Posterior cingulate gyrus (tissue), 11 donors: ENCODE results near the gene XPR1.

Source experiments
- DNase-seq, 10 donors: peaks; one replicate each; pipeline versions ENCODE4 v3.0.0 to v3.0.0-alpha.2; 2020 to 2021; ENCODE audit warnings: mixed read lengths in 3 of 10
- intact Hi-C: fragments of 100-400 bp; cut with DNase I; formaldehyde crosslinking; loops from one replicate; pipeline ENCODE4 v1.15.1; 2023

Gene XPR1

DNA sequence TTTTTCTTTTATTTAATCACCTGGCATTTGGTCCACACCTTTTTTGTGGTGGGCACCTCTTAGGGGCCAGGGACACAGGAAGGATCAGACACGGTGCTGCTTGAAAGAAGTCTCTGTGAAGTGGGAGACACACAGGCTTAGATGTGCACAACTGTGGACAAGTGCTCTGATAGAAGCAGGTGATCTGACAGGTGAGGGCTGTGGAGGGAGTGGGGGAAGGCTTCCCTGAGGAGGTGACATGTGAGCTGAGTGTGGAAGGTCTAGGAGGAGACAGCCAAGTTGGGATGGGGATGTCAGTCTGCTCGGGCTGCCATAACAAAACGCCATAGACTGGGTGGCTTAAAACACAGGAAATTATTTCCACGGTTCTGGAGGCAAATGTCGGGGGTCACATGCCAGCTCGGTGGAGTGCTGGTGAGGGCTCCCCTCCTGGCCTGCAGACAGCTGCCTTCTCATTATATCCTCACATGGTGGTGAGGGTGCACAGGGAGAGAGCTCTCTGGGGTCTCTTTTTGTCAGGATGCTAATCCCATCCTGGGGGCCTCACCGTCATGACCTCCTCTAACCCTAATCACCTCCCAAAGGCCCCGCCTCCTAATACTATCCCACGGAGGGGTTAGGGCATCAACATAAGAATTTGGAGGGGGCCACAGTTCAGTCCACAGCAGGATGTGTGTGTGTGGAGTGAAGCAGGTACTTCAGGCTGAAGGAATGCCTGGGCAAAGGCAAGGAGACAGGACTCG, 275.7 kb downstream of the XPR1 start:
- intact Hi-C loops: no loop called here
- DNase-seq: no peak

- no peak for DNase-seq
- intact Hi-C loops: no loop called here
Observed at GRCh38 chr1:180908074-180908765, 276.4 kb downstream of the XPR1 start.

- intact Hi-C loops: no loop called here
- no peak for DNase-seq
Observed at GRCh38 chr1:180909005-180909414, 277.2 kb downstream of the XPR1 start.

- no peak for DNase-seq
- intact Hi-C loops: no loop called here
Observed at GRCh38 chr1:180909462-180909976, 277.7 kb downstream of the XPR1 start.

- intact Hi-C loops: no loop called here
- peak in 2 of 10 donors; percentile 75 for DNase-seq
Observed at GRCh38 chr1:180911640-180912191, 279.9 kb downstream of the XPR1 start.

DNA sequence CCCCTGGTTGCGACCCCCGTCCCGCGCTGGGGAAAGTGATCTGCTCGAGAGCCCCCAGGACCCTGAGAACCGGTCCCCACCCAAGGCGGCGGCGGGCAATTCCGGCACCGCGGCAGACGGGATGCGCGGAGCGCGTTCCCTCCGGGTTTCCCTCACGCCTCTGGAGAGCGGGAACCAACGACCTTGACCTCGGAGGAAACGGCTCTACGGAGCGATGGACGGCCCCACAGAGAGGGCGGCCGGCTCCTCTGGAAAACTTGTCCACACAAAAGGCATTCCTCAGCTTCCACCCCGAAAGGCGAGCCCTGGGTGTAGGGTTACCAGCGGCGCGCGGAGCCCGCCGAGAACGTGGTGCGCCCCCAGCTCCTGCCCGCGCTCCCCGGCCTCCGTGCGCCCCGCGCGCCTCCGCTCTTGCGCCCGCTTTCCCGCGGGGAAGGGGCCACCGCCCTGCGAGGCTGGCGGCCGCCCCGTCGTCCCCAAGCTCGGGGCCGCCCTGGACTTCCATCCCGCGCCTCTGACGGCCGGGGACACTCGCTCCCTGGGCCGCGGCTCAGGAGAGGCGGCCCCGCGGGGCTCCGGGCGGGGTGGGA, 280.5 kb downstream of the XPR1 start:
- peak in 4 of 10 donors; percentile 24 to 87 (median 64) for DNase-seq
- intact Hi-C loops: no loop called here

DNA sequence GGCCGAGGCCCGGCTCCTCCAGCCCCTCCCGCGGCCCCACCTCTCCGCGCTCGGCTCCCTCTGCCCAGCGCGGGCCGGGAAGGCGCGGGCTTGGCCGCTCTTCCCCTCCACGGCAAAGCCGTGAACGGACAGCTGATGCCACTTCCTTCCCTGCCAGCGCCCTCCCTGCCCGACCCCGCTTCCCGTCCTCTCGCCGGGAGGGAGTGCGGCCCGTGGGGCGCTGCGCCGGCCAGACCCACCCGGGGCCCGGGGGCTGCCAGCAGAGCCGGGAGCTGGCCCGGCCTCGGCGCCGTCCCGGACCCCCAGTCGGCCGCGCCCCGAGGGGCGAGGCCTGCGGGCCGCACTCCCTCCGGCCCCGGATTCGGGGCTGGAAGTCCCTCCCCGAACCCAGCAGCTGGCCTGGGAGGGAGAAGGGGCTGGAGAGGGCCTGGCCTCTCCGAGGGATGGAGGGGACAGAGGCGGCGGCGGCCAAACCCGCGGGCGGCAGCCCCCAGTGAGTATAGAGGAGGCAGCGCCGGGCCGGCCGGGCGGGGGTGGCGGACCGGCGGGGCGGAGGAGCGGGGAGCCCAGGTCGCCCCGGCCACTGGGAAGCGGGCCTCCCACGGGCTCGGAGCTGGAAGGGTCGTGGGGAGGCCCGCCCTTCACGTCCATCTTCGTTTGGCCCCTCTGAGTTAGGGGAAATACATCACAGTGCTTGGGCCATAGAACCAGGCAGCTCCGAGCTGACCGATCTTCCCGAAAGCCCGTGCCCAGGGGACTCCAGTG, 281.2 kb downstream of the XPR1 start, which contains the start of gene KIAA1614:
Gene KIAA1614, plus strand, starts transcription at position 97 of the 765 bp plus-strand sequence. Its CDS starts 347 bp downstream, at position 444.
- intact Hi-C loops: no loop called here
- peak in 5 of 10 donors; percentile 26 to 91 (median 76) for DNase-seq

DNA sequence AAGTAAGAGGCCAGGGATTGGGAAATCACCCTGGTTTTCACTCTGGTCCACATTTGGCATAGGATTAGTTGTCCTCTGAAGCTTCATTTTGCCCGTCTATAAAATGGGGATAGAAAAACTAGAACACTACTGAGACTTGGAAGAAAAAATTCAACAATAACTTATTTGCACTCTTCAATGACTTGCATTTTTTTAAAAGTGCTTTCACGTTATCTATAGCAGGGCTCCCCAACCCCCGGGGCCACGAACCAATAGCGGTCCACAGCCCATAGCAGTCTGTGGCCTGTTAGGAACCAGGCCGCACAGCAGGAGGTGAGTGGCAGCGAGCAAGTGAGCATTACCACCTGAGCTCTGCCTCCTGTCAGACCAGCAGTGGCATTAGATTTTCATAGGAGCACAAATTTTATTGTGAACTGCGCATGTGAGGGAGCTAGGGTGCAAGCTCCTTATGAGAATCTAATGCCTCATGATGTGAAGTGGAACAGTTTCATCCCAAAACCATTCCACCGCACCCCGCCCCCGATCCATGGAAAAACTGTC, 283.7 kb downstream of the XPR1 start:
- intact Hi-C loops: no loop called here
- peak in 2 of 10 donors; percentile 8 to 9 for DNase-seq

DNA sequence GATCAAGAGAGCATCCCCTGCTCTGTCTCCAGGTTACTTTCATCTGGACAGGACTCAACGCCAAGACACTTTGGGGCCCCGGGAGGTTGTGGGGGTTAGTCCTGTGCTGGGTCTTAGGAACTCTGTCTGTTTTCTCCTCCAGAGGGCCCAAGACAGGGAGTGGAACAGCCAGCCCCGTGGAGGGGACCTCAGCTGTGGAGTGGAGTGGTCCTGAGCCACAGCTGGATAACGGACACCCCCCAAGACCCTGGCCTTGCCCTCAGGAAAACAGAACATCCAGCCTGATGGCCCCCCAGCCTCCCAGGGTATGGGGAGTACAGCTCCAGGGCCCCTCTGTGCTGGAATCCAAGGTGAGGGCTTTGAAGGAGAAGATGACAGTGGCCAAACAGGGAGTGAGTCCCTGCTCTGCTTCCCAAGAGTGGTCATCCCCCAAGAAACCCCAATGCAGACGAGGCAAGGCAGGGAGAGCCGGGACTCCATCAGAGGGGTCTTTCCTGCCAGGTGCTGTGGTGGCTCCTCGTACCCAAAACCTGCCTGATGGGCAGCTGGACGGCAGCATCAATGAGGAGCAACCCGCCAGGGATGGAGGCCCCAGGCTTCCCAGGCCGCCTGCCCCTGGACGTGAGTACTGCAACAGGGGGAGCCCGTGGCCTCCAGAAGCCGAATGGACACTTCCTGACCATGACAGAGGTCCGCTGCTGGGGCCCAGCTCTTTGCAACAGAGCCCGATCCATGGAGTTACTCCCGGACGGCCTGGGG, 284.4 kb downstream of the XPR1 start:
- DNase-seq: peak in 3 of 10 donors; percentile 48 to 58 (median 55)
- intact Hi-C loops: no loop called here

GRCh38 chr1:180916771-180917170, 284.9 kb downstream of the XPR1 start:
- intact Hi-C loops: no loop called here
- peak in 3 of 10 donors; percentile 48 to 77 (median 67) for DNase-seq

GRCh38 chr1:180917306-180918065, 285.7 kb downstream of the XPR1 start:
- intact Hi-C loops: no loop called here
- peak in 3 of 10 donors; percentile 49 to 85 (median 73) for DNase-seq

DNA sequence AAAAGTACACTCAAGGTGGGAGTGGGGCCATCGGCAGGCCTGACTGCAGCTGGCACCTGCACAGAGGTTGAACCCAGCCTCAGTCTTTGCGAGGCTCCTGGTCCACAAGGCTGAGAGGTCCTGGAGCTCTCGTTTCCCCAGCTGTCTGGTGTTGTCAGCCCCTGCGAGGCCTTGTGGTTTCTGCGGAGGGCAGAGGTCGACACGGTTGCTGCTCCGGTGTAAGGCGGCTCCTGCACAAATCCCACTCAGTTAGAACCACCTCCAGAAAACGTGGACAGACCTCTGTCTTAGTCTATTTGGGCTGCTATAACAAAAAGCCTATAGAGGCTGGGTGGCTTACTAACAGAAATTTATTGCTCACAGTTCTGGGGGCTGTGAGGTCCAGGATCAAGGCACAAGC, 286.7 kb downstream of the XPR1 start:
- peak in 3 of 10 donors; percentile 47 to 75 (median 58) for DNase-seq
- intact Hi-C loops: no loop called here

GRCh38 chr1:180919183-180919700, 287.4 kb downstream of the XPR1 start:
- intact Hi-C loops: no loop called here
- peak in 2 of 10 donors; percentile 54 to 60 for DNase-seq

- DNase-seq: peak in 1 of 10 donors; percentile 33
- intact Hi-C loops: no loop called here
Observed at GRCh38 chr1:180920193-180920592, 288.4 kb downstream of the XPR1 start.

GRCh38 chr1:180920702-180921101, 288.9 kb downstream of the XPR1 start:
- DNase-seq: peak in 2 of 10 donors; percentile 37 to 49
- intact Hi-C loops: no loop called here

DNA sequence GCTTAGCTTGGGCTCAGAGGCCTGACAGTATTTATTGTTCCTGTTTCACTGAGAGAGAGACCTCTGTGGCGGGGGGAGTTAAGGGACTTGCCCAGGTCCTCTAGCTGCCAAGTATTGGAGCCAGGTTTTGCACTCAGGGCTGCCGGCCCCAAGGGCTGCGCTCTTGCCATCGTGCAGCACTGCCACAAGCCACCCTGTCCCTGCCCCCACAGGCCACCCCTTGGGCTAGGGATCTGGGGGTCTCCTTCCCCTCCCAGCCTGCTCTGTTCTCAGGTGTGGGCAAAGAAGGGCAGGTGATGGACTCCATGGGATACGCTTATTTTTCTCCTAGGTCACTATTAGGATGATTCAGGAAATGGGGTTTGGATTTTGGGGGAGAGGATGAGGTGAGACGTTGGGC, 289.6 kb downstream of the XPR1 start:
- intact Hi-C loops: no loop called here
- DNase-seq: peak in 2 of 10 donors; percentile 38 to 44

GRCh38 chr1:180921891-180922630, 290.2 kb downstream of the XPR1 start:
- intact Hi-C loops: no loop called here
- peak in 2 of 10 donors; percentile 59 to 72 for DNase-seq
